Pericardium fibroblast (primary cell): ENCODE data around the gene NDUFA9. TPM values are rescaled to one million over a fixed set of nuclear protein-coding genes. Genes with fewer than 3 reads are reported as not detected.

Source experiments
- total RNA-seq: library from RNA; depleted of rRNA; stranded (reverse); fragments of >200 nt; gene quantifications from 2 replicates; pipeline ENCODE4 v1.2.3, GENCODE V29; 2015

The NDUFA9 gene
- total RNA-seq = 25.8 and 67.6 TPM in 2 replicates

GRCh38 chr12:4648501-4649357 lies at the start of gene NDUFA9, which contains the start of gene AKAP3:
Gene NDUFA9, plus strand, starts transcription at chr12:4649114. Its CDS starts 13 bp downstream, at chr12:4649127.
Gene AKAP3, minus strand, starts transcription at chr12:4649051. Its CDS starts 10,855 bp downstream, at chr12:4638196.

Other genes starting within 250 kb of the NDUFA9 start
- gene FGF6, start 203.3 kb upstream of the NDUFA9 start, total RNA-seq = not detected in 2 replicates
- 1.8 TPM in 1 of 2 replicates, not detected in the other for gene RAD51AP1, start 110.2 kb upstream of the NDUFA9 start, total RNA-seq
- 44.9 and 49.0 TPM in 2 replicates for gene DYRK4, start 86.9 kb upstream of the NDUFA9 start, total RNA-seq
- 0.51 and 0.58 TPM in 2 replicates for gene AKAP3, start 63 bp upstream of the NDUFA9 start, total RNA-seq
- gene GALNT8, start 71.3 kb downstream of the NDUFA9 start, total RNA-seq = 0.12 TPM in 1 of 2 replicates, not detected in the other